GM18868 (cell line): ENCODE data around the gene PLXDC1.

ENCODE experiments used
- ATAC-seq: cut with Tn5 transposase; IDR thresholded peaks from one replicate; pipeline ENCODE4 v1.9.1; 2021; ENCODE audit warnings: mild to moderate bottlenecking, moderate library complexity; ENCODE audit not compliant: unreplicated experiment

Gene PLXDC1

GRCh38 chr17:39151150-39151942, at the start of gene PLXDC1:
Gene PLXDC1 (minus strand): TSS chr17:39151637. CDS start chr17:39151437, 200 bp downstream.
- no peak for ATAC-seq

- no peak for ATAC-seq
Measured at GRCh38 chr17:39200957-39201510, 49.6 kb upstream of the PLXDC1 start.

- peak; percentile 52 for ATAC-seq
Measured at GRCh38 chr17:39200070-39200879, 48.8 kb upstream of the PLXDC1 start, which contains the start of gene RPL19. Gene RPL19 (plus strand): TSS chr17:39200283. CDS start chr17:39200345, 62 bp downstream.

- peak; percentile 56 for ATAC-seq
Measured at GRCh38 chr17:39199820-39200069, 48.3 kb upstream of the PLXDC1 start.

- no peak for ATAC-seq
Measured at GRCh38 chr17:39198186-39198566, 46.7 kb upstream of the PLXDC1 start.

GRCh38 chr17:39197380-39198185, 46.1 kb upstream of the PLXDC1 start, which contains the start of gene CACNB1:
Gene CACNB1 (minus strand): TSS chr17:39197669. CDS start chr17:39197495, 174 bp downstream.
- ATAC-seq = no peak

GRCh38 chr17:39196808-39197291, 45.4 kb upstream of the PLXDC1 start:
- no peak for ATAC-seq

- no peak for ATAC-seq
Measured at GRCh38 chr17:39196241-39196807, 44.9 kb upstream of the PLXDC1 start.

DNA sequence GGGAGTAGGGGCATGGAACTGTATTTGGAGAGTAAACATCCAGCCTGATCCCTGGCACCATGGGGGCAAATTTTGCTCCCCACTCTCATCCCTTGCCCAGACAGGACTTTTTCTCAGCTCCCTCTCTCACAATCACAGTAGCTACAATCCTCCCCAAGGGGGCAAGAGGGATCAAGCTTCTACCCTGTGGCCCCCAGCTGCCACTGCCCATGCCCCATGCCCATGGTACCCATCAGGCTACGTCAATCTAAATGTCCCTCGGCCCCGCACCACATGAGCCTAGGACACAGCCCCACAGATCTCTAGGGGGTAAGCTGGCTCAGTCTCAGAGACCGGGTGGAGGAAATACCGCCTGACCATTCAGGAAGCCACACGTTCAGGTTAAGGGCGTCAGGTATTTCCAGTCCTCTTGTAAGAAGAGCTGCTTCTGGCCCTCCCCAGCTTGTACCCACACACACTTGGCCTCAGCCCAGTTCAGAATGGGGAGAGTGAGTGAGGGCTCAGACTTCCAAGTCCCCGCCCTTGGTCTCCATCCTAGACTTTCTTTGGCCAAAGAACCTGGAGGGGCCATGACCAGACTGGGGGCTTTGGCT, 44.2 kb upstream of the PLXDC1 start:
- ATAC-seq = no peak

- ATAC-seq = no peak
Measured at GRCh38 chr17:39194985-39195524, 43.6 kb upstream of the PLXDC1 start.

GRCh38 chr17:39194089-39194984, 42.9 kb upstream of the PLXDC1 start:
- ATAC-seq = no peak

- ATAC-seq = no peak
Measured at GRCh38 chr17:39193346-39193745, 41.9 kb upstream of the PLXDC1 start.

- ATAC-seq = no peak
Measured at GRCh38 chr17:39192901-39193300, 41.5 kb upstream of the PLXDC1 start.

GRCh38 chr17:39191750-39192510, 40.5 kb upstream of the PLXDC1 start:
- no peak for ATAC-seq

GRCh38 chr17:39187152-39187830, 35.9 kb upstream of the PLXDC1 start:
- ATAC-seq = no peak

DNA sequence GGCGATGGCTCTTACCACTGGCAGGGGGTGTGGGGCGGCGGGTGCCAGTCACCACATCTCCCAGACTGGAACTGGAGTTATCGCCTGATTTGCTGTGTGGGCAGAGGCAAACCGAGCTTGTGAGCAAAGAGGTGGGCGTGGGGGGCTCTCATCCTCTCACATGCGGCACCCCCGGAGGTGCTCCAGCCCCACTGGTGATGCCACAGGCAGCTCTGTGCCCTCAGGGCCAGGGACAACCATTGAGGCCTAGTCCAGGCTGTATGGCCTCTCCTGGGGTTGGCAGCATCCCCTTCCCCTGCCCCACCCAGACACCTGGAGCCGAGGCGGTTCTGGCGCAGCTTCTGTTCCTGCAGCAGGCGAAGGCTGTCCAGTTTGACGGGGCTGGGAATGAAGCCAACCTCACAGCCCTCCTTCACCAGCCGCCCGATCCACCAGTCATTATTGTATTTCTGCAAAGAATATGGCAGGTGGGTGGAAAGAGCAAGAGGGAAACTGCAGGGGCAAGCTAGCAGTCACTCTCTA, 35.1 kb upstream of the PLXDC1 start:
- ATAC-seq = no peak

GRCh38 chr17:39183720-39184119, 32.3 kb upstream of the PLXDC1 start:
- ATAC-seq = no peak
